Measurements from ENCODE around the gene KANK2. TPM values are rescaled to one million over a fixed set of nuclear protein-coding genes. Genes with fewer than 3 reads are reported as not detected.

KANK2 gene
- total and polyA plus RNA-seq, 8 donors: 179 to 286 (median 254) TPM

DNA sequence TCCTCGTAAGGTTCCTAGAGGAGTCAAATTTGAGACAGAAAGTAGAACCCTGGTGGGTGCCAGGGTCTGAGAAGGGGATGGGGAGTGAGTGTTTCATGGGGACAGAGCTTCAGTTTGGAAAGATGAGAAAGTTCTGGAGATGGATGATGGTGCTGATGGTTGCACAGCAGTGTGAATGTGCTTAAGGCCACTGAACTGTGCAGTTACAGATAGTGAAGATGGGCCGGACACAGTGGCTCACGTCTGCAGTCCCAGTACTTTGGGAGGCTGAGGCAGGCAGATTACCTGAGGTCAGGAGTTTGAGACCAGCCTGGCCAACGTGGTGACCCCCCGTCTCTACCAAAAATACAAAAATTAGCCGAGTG, 42.7 kb downstream of the KANK2 start:
- peak overlapping the region in 1 of 2 donors; percentile 59 for H3K4me3 ChIP-seq
- no peak for ATAC-seq
- no peaks in the 10 kb centered on the region for H3K9me3 ChIP-seq

DNA sequence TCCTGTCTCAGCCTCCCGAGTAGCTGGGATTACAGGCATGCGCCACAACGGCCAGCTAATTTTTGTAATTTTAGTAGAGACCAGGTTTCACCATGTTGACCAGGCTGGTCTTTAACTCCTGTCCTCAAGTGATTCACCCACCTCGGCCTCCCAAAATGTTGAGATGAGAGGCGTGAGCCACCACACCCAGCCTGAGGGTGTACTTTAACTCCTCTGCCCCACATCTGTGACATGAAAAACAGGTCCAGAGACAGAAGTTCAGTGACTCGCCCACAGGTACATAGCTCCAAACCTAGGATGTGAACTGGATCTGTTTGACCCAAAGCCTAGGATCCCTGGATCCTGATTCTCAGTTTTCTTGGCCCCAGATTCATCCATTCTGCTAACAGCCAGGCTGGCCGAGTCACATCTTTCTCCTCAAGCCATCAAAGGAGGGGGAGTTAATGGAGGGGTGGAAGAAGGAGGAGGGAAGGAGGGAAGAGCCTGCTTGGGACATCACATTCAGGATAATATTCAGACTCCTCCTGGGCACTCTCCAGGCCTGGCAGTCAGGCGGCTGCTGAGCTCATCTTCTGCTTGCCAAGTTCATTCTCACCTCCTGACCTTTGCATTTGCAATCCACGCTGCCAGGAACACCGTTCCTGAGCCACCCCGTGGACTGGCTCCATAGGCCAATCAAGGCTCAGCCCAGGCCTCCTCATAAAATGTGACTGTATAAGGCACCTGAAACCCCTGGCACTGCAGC, 44.9 kb downstream of the KANK2 start:
- Histone ChIP-seq H3K27me3 (no peaks in the 10 kb centered on the region), H3K27ac (peak overlapping the region in 1 of 2 donors; percentile 41), H3K9me3 (no peaks in the 10 kb centered on the region), H3K4me3 (no peak overlapping the region), H3K4me1 (peaks cover 14 to 23% of the 10 kb centered on the region in 2 donors), H3K36me3 (no peaks in the 10 kb centered on the region)
- TF ChIP-seq, protein P1, sequence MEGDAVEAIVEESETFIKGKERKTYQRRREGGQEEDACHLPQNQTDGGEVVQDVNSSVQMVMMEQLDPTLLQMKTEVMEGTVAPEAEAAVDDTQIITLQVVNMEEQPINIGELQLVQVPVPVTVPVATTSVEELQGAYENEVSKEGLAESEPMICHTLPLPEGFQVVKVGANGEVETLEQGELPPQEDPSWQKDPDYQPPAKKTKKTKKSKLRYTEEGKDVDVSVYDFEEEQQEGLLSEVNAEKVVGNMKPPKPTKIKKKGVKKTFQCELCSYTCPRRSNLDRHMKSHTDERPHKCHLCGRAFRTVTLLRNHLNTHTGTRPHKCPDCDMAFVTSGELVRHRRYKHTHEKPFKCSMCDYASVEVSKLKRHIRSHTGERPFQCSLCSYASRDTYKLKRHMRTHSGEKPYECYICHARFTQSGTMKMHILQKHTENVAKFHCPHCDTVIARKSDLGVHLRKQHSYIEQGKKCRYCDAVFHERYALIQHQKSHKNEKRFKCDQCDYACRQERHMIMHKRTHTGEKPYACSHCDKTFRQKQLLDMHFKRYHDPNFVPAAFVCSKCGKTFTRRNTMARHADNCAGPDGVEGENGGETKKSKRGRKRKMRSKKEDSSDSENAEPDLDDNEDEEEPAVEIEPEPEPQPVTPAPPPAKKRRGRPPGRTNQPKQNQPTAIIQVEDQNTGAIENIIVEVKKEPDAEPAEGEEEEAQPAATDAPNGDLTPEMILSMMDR (IDR thresholded peaks at IDR 0.05): no peak
- ATAC-seq (peak; percentile 15), DNase-seq (no peak)
- intact Hi-C loops (cut with DNase I): no loop called here

More for the DNA sequence above, 42.7 kb downstream of the KANK2 start:
- Histone ChIP-seq H3K27ac (no peak overlapping the region), H3K36me3 (no peaks in the 10 kb centered on the region), H3K4me1 (peaks cover 14 to 45% of the 10 kb centered on the region in 2 donors), H3K27me3 (no peaks in the 10 kb centered on the region)
- intact Hi-C loops (cut with DNase I): no loop called here
- DNase-seq: no peak
- TF ChIP-seq, protein P1 (IDR thresholded peaks at IDR 0.05): no peak

DNA sequence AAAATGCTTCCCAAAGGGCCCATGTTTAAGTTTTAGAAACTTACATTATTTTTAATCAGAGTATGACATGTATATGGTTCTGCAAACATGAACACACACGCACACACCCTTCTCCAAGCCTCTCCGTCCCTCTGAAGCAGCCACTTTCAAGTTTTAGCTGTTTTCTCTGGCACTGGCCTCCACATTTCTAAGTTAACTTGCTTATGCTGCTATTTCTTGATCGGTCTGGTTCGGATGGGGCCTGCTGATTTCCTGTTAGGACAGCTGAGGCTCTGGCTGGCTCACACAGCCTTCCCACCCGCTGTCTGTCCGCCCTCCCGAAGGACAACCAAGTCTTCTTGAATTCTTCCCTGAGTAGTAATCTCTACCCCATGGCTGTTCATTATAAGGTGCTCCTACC, 46.2 kb downstream of the KANK2 start:
- peak overlapping the region; percentile 23 to 47 for H3K27ac ChIP-seq
- DNase-seq (peak in 1 of 4 donors; percentile 81), ATAC-seq (peak; percentile 10)

DNA sequence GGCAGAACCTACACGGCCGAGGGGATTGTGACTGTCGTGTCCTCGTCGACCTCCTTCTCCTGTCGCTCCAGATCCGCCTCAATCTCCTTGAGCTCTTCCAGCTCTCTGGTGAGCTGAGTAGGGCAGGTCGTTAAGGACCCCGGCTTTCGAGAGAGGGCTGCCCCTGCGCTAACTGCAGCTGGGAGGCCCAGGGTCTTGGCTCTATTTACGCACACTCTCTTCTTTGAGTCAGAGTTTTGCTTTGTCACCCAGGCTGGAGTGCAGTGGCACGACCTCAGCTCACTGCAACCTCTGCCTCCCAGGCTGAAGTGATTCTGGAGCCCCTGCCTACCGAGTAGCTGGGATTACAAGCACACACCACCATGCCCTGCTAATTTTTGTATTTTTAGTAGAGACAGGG, 49.3 kb downstream of the KANK2 start:
- TF ChIP-seq, protein P1 (IDR thresholded peaks at IDR 0.05): no peak
- Histone ChIP-seq H3K27ac (no peak overlapping the region), H3K27me3 (no peaks in the 10 kb centered on the region), H3K9me3 (no peaks in the 10 kb centered on the region), H3K4me1 (peaks cover 17 to 18% of the 10 kb centered on the region in 2 donors), H3K36me3 (peaks cover 0 to 15% of the 10 kb centered on the region in 2 donors), H3K4me3 (no peak overlapping the region)
- DNase-seq (no peak), ATAC-seq (no peak)
- intact Hi-C loops (cut with DNase I): loop anchor here in 1 of 2 donors (10.0 kb wide), 1 partner anchor 47 kb away; the partner anchor contains the start of gene KANK2

More for the DNA sequence above, 46.2 kb downstream of the KANK2 start:
- peaks cover 14 to 19% of the 10 kb centered on the region in 2 donors for H3K4me1 ChIP-seq
- TF ChIP-seq, protein P1 (IDR thresholded peaks at IDR 0.05): no peak
- H3K36me3 ChIP-seq: peaks cover 0 to 5% of the 10 kb centered on the region in 2 donors
- H3K4me3 ChIP-seq: no peak overlapping the region
- H3K9me3 ChIP-seq: no peaks in the 10 kb centered on the region
- H3K27me3 ChIP-seq: no peaks in the 10 kb centered on the region
- intact Hi-C loops (cut with DNase I): no loop called here

DNA sequence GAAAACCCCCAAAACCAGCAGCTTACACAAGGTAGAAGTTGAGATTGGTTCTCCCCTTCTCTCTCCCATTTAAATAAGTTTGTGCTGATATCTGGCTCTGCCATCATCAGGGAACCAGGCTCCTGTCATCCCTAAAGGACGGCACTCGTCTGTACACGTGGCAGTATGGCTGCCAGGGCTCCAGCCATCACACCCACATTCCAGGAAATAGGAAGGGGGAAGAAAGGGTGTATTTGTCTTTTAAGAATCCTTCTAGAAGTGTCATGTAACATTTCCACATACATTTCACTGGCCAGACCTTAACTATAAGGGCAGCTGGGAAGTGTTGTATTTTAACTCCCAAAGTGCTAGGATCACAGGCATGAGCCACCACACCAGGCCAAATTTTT, 51.8 kb downstream of the KANK2 start:
- Histone ChIP-seq H3K4me3 (no peak overlapping the region), H3K27me3 (no peaks in the 10 kb centered on the region), H3K9me3 (no peaks in the 10 kb centered on the region), H3K36me3 (peaks cover 0 to 15% of the 10 kb centered on the region in 2 donors), H3K4me1 (peaks cover 19 to 43% of the 10 kb centered on the region in 2 donors), H3K27ac (peak overlapping the region in 1 of 2 donors; percentile 48)
- ATAC-seq: no peak
- intact Hi-C loops (cut with DNase I): loop anchor here in 1 of 2 donors (10.0 kb wide), 1 partner anchor 49 kb away; the partner anchor contains the start of gene KANK2
- TF ChIP-seq, protein P1 (IDR thresholded peaks at IDR 0.05): no peak
- DNase-seq: no peak
